Spleen (tissue), 7 donors: ENCODE measurements around the gene PACRG.

ENCODE experiments used
- POLR2AphosphoS5 ChIP-seq, 3 donors: sonication (generic); formaldehyde crosslinking; IDR thresholded peaks; one replicate each; pipeline ENCODE4 v1.5.1; 2017; ENCODE audit warnings: antibody characterized with exemption in 3 of 3
- TF ChIP-seq, protein P1 (sequence below), 11 experiments: fragments of 200-600 bp in 7 of 11; fragments of 450-650 bp in 4 of 11; sonication (generic) in 4 of 11; IDR thresholded peaks in 8 of 11; conservative IDR thresholded peaks in 3 of 11; 1 replicate in 7 of 11; 2 replicates in 4 of 11; pipeline versions ENCODE4 v1.4.0 to v1.8.0; 2016 to 2021; ENCODE audit warnings: antibody characterized with exemption in 11 of 11, inconsistent platforms in 4 of 11, mild to moderate bottlenecking in 1 of 11
- donor health status: DM: no; HTN: no; CAD: no; lungs with moderate emphysema.
- donor health status: DM: no; HTN: no; CAD: no.
- donor health status: DM: no; HTN: no; CAD: no.

DNA sequence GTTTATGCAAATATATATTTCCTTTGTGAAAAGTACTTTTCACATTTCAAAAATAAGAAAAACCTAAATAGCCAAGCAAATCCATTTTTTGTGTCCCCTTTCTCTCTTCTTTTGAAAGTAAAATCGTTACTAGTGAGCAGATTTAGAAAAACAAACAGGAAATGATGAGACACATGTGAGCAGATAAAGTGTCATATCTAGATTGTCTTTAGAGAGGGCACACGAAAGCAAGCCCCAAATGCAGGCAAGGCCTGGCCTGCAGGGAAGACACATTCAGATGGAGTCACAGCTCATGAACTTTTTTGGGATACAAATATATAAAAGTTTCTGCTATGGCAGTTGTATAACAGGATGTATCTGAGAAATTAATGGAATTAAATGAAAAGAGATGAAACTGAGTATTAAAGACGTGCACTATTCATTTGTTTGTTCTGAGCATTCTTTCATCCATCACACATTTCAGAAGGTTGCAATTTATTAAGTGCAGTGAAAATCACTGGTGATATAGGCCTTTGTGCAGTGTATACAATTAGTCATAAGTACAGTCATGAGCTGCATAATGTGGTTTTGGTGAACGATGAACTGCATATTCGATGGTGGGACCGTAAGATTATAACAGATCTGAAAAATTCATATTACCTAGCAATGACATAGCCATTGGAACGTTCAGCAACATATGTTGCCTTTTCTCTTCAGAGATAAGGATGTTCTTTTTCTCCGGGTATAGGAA lies 101.4 kb downstream of the PACRG start:
- TF ChIP-seq, protein P1, sequence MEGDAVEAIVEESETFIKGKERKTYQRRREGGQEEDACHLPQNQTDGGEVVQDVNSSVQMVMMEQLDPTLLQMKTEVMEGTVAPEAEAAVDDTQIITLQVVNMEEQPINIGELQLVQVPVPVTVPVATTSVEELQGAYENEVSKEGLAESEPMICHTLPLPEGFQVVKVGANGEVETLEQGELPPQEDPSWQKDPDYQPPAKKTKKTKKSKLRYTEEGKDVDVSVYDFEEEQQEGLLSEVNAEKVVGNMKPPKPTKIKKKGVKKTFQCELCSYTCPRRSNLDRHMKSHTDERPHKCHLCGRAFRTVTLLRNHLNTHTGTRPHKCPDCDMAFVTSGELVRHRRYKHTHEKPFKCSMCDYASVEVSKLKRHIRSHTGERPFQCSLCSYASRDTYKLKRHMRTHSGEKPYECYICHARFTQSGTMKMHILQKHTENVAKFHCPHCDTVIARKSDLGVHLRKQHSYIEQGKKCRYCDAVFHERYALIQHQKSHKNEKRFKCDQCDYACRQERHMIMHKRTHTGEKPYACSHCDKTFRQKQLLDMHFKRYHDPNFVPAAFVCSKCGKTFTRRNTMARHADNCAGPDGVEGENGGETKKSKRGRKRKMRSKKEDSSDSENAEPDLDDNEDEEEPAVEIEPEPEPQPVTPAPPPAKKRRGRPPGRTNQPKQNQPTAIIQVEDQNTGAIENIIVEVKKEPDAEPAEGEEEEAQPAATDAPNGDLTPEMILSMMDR (IDR thresholded peaks at IDR 0.05 in 8 of 11, conservative IDR thresholded peaks at IDR 0.05 in 3 of 11): no peak
- no peak for TF ChIP-seq POLR2AphosphoS5 (IDR thresholded peaks at IDR 0.05)
